ENCODE data around the gene EIF4G1.
A peak's percentile ranks its signal among the peaks of the same experiment; 100 is the strongest.
"Not testable (repeated sequence)": the region's sequence is repeated elsewhere in the genome, so short reads cannot be mapped to it uniquely, and the experiment has no call there.

Gene EIF4G1

DNA sequence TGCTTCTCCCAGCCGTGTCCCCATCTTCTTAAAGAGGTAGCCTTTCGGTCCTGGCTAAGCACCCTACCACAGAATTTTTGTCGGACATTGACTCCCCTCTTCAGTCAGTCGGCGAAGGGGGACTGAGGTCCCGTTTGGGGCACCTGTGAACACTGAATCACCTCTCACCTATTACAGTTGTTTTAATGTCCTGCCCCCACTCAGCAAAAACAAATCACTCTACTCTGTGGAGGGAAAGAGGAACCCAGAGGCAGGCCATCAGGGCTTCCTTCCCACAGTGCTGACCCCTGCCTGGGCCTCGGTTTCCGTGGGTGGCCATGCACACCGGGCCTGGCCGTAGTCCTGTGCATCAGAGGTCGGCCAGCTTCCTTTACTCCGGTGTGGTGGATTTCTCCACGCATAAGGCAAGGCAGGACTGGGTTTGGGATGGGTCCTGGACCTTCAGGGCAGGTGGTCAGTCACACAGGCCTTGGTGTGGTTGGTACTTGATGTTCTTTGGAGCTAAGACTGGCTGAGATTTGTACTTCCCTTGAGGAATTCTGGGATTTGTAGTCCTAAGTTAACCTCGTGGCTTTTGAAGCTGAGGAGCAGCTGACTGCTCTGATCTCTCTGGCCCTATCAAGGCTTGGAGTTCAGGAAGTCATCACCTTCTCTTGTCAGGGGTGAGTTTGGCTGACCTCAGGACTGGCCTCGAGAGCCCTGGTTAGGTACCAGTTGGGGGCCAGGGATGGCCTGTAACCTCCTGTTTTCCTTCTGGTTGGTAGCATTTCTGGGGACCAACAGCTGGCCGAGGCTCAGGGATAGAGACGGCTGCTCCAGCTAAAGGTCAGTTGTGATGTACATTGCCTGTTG lies 22.4 kb downstream of the EIF4G1 start:
- DNase-seq, result no peak

DNA sequence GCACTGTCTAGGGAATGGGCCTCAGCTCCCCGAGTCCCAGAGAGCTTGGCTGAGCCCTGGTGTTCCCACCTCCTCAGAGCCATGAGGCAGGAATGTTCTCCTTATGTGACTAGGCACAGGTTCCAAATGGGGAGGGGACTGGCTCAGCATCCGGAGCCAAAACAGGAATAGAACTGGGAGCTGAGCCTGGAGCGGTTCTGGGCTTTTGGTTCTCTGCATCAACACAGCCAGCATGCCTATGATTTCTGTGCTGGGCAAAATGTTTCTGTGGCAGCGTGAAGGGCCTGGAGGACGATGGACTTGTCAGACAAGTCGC lies 23.0 kb downstream of the EIF4G1 start, which contains the start of gene FAM131A:
Gene FAM131A (plus strand): TSS at position 202 of the 316 bp plus-strand sequence. CDS start 31 bp downstream, at position 233.
- DNase-seq, result no peak

DNA sequence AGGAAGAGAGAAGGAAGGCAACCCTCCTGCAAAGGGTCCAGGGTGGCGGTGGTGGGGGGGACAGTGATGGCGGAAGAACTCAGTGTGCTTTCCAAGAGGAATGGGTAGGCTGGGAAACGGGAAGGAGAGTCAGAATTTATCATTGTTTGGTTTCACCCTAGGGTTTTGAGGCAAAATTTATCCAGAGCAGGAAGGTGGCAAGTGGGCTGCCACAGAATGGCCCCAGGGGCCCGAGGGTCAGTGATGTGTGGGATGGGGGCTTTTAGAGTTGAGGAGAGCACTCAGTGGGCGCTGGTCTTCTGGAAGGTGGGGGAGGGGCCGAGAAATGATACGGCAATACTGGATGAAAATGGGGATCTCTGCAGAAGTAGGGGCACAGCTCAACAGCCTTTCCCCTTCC lies 23.6 kb downstream of the EIF4G1 start:
- no peak for DNase-seq

DNA sequence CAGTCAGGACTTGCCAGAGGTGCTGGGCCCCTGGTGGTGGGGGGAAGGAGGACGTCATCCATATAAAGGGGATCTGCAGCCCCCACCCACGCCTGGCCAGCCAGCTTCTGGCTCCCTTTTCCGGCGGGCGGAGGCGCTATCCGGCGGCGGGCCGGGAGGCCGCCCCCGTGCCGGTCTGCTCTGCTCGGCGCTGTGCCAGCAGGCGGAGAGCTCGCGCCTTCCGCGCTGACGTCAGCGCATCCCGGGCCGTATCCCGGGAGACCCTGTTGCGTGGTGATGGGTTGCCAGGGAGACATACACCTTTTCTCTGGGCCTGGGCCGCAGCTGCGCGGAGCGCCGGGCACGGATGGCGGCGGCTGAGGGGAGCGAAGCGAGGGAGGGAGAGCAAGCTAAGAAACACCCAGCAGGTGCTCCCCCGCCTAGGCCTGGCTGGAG lies 24.1 kb downstream of the EIF4G1 start:
- no peak for DNase-seq

DNA sequence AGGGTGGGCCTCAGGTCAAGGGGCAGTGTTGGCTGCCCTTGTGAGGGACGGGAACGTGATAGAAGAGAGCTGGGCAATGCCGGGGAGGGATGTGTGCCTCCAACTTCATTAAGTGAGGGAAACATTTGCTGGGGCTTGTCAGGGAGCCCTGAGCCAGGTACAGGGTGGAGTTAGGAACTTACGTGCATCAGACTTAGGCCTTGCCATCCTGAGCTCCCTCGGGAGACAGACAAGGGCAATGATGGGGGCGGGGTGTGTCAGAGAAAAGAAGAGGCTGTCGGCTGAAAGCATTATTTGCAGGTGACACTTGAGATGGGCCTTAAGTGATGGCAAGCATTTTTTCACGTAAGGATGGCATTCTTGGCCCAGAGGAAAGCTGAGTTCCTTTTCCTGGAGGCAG lies 24.6 kb downstream of the EIF4G1 start:
- DNase-seq, result no peak

DNA sequence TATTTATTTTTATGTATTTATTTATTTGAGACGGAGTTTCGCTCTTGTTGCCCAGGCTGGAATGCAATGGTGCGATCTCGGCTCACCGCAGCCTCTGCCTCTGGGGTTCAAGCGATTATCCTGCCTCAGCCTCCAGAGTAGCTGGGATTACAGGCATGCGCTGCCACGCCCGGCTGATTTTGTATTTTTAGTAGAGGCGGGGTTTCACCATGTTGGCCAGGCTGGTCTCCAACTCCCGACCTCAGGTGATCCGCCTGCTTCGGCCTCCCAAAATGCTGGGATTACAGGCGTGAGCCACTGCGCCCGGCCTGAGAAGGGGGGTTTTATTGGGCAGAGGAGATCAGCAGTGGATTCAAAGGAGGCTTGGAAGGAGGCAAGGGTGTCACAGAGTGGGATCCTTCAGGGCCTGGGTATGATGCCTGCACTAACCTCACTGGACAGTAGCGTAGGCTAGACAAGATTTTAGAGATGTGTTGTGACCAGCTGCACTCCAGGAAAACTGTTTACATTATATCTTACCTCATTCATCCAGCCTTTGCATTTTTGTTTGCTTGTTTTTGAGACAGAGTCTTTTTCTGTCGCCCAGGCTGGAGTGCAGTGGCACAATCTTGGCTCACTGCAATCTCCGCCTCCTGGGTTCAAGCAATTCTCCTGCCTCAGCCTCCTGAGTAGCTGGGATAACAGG lies 25.2 kb downstream of the EIF4G1 start:
- not testable (repeated sequence) for DNase-seq

DNA sequence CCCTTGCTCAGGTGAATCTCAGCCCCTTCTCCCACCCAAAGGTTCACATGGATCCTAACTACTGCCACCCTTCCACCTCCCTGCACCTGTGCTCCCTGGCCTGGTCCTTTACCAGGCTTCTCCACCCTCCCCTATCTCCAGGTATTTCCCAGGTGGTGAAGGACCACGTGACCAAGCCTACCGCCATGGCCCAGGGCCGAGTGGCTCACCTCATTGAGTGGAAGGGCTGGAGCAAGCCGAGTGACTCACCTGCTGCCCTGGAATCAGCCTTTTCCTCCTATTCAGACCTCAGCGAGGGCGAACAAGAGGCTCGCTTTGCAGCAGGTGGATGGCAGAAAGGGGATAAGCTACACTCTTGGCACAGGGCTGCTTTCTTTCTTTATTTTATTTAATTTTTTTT lies 27.5 kb downstream of the EIF4G1 start:
- DNase-seq, result no peak

DNA sequence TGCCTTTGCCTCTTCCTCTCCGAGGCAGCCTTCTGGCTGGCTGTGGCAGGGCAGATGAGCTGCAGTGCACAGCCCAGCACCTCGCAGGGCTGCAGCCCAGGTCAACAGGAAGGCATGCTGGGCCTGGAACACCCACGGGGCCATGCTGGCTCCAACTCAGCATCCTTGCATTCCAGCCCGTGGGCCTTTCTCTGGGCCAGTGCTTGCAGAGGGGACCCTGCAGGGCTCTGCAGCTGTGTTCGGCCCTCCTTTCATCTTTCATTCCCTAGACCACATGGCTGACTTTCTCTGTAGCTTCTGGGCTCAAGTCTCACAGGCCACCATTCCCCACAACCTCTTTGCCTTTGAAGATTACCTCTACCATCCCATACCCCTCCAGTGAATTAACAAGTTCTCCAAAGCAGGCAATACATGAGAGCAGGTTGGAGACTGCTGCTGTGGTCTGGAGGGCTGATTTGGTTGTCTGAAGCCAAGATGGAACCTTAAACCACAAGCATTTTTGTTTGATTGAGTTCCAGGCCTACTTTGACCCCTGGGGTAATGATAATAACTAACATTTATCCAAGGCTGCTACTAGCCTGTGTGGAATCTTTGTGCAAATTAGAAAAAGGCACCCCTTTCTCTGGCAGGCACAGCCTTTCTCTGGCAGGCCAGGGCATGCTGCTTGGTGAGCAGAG lies 28.9 kb downstream of the EIF4G1 start:
- no peak for DNase-seq

DNA sequence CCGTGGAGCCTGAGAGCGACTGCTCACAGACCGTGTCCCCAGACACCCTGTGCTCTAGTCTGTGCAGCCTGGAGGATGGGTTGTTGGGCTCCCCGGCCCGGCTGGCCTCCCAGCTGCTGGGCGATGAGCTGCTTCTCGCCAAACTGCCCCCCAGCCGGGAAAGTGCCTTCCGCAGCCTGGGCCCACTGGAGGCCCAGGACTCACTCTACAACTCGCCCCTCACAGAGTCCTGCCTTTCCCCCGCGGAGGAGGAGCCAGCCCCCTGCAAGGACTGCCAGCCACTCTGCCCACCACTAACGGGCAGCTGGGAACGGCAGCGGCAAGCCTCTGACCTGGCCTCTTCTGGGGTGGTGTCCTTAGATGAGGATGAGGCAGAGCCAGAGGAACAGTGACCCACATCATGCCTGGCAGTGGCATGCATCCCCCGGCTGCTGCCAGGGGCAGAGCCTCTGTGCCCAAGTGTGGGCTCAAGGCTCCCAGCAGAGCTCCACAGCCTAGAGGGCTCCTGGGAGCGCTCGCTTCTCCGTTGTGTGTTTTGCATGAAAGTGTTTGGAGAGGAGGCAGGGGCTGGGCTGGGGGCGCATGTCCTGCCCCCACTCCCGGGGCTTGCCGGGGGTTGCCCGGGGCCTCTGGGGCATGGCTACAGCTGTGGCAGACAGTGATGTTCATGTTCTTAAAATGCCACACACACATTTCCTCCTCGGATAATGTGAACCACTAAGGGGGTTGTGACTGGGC lies 30.3 kb downstream of the EIF4G1 start:
- no peak for DNase-seq

DNA sequence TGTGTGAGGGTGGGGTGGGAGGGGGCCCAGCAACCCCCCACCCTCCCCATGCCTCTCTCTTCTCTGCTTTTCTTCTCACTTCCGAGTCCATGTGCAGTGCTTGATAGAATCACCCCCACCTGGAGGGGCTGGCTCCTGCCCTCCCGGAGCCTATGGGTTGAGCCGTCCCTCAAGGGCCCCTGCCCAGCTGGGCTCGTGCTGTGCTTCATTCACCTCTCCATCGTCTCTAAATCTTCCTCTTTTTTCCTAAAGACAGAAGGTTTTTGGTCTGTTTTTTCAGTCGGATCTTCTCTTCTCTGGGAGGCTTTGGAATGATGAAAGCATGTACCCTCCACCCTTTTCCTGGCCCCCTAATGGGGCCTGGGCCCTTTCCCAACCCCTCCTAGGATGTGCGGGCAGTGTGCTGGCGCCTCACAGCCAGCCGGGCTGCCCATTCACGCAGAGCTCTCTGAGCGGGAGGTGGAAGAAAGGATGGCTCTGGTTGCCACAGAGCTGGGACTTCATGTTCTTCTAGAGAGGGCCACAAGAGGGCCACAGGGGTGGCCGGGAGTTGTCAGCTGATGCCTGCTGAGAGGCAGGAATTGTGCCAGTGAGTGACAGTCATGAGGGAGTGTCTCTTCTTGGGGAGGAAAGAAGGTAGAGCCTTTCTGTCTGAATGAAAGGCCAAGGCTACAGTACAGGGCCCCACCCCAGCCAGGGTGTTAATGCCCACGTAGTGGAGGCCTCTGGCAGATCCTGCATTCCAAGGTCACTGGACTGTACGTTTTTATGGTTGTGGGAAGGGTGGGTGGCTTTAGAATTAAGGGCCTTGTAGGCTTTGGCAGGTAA lies 31.1 kb downstream of the EIF4G1 start:
- DNase-seq, result peak; percentile 85

DNA sequence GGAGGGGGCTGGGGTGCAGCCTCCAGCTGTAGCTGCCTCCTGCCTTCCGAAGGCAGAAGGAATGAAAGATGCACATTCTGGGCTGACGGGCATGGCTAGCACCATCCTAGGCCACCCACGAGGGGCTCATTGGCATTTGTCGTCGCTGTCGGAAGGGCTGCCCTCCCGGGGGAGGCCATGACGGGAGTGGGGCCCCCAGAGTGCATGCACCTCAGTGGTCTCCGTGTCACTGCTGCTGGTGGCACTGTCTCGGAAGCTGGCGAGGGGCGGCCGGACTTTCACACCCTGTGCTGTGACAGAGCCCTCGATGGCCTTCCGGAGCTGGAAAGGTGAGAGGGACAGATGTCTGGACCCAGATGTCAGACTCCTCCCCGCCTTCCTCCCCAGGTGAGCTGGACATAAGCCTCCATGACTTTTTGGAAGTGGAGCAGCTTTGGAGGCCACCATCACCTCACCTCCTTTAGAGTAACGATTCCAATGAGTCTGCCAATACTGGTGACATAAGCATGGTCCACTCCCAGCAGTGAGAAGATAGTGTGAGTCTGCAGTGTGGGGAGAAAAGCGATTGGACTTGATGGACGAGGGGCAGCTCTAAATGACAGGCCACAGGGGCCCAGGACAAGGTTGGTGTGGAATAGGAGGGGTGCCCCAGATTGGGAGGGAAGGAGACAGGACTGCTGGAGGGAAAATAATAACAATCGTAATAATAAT lies 32.2 kb downstream of the EIF4G1 start:
- DNase-seq, result no peak

DNA sequence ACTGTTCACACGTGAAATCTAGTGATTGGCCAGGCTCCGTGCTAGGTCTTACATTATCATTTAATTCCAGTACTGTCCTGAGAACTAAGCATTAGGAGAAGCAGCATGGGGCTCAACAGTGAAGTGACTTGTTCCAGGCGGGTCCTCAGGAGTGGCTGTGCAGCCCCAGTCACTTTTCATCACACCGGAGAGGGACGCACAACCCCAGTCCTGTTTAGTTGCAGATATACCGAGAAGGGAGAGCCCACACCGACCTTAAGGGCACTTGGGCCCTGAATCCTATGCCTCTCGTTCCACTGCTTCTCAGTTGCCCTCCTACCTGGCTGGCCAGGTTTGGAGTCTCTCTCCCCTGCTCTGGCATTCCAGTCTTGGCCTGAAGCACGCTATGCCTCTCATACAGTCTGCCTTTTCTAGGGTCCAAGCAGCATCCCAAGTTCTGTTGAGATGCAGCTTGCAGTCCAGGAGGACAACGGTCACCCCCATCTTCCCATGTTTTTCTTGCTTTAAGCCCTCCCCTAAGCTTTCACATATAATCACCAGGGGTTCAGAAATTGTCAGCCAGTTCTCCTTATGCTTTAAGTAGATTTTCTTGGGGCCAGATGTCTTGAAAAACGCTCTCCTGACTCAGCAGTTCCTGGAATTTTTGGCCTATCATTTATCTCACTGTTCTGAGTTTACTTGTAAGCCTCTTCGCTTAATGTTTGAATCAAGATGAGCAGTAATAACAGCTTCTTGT lies 33.1 kb downstream of the EIF4G1 start:
- DNase-seq, result no peak

DNA sequence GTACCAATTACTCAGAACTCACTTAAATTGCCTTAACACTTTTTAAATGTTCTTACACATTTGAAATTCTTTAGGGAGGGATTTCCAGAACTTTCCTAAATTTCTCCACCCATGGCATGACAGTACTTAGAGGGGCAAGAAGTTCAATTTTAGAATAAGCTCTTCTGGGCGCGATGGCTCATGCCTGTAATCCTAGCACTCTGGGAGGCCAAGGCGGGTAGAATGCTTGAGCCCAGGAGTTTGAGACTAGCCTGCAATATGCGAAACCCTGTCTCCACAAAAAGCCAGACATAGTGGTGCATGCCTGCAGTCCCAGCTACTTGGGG lies 33.6 kb downstream of the EIF4G1 start:
- no peak for DNase-seq

DNA sequence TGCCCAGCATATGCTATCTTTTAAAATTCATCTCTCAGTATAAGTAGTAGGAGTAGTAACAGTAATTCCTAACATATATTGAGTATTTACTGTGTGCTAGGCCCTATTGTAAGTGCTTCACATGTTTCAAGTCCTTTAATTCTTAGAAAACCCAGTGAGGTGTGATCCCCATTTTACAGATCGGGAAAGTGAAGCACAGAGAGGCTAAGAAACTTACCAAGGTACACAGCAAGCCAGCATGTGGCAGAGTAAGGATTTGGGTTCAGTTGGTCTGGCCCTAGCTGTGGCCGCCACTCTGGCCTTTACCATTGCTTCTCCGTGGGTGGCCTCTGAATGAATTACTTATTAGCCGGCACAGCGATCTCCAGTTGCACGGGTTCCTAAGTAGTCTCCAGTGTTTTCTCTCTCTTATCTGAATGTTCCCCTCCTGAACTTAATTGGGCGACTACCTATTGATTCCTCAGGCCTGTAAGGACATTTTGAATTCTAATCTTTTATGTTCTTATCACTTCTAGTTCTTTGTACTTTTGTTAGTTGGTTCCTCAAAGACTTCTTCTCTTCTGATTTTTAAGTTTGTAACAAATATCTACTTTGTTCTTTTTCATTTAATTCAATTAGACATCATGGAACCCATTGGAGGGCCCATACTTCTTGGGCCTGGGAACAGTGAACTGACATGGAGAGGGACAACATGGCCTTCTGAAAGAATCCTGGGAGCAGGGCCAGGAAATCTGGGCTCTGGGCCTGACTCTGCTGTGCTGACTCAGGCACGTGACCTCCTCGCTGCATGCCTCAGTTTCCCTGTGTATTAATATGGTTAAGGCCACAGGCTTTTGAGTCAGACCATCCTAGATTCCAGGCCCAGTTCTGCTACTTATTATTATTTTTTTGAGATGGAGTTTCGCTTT lies 35.4 kb downstream of the EIF4G1 start:
- no peak for DNase-seq

DNA sequence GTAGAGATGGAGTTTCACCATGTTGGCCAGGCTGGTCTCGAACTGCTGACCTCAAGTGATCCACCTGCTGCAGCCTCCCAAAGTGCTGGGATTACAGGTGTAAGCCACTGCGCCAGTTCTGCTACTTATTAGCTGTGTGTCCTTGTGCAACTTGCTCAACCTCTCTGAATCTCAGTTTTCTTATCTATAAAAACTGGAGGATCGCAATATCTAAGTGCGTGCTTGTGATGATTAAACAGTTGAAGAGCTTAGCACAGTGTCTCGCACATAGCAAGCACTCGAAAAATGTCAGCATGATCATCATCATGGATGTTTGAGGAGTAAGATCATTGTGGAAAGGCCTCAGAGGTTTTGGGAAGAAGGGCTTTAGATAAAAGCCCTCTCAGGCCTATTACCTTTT lies 36.2 kb downstream of the EIF4G1 start:
- no peak for DNase-seq

DNA sequence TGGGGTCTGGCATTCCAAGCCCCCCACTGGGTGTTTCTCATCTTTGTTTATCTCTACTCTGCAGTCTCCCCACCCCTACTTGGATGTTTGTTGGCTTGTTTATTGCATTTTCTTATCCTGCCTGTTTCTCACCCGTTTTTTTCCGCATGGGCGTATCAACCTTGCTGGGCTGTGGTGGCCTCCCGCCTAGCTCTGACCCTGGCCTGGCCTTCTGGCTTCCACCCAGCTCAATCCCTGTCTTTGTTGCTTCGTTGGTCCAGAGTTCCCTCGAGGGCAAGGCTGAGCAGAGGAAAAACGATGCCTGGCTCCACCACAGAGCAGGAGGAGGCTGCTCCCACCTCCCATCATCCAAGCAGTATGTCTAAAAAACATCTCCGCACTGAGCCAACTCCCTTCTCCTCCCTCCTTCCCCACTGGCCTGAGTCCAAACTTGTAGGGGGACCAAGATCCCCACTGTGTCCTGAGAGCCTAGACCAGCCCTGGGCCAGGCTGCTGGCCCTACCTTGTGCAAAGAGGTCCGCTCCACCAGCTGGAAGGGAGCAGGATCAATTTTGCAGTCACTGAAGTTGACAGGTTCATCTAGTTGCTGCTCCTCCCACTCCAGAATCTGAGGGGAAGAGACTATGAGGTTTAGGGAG lies 37.2 kb downstream of the EIF4G1 start:
- DNase-seq, result no peak

DNA sequence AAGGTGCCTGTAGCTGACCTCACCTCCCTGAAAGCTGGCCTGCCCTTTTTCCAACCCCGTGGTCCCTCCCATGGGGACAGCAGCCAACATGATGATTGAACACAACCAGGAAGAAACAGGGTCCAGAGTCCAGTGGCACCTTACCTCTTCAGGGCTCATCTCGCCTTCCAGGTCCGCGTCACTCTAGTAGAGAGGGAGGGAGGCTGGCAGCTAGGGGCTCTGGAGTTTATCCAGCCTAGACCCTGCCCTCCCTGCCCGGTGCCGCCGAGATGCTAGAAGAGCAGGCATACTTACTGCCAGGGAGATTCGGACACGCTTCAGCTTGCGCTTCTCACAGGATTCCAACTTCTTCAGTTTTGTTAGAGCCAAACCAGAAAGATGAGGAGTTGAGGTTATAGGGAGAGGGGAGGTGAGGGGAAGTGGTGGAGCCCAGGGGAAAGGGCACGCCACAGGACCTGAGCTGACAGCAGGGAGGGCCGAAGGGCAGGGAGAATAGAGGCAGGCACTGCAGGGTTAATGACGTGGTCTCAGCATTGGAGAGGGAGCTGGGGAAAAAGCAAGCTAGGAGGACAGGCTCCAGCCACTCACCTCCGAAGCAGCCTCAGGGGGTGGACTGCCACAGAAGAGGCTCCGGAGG lies 37.9 kb downstream of the EIF4G1 start:
- no peak for DNase-seq

DNA sequence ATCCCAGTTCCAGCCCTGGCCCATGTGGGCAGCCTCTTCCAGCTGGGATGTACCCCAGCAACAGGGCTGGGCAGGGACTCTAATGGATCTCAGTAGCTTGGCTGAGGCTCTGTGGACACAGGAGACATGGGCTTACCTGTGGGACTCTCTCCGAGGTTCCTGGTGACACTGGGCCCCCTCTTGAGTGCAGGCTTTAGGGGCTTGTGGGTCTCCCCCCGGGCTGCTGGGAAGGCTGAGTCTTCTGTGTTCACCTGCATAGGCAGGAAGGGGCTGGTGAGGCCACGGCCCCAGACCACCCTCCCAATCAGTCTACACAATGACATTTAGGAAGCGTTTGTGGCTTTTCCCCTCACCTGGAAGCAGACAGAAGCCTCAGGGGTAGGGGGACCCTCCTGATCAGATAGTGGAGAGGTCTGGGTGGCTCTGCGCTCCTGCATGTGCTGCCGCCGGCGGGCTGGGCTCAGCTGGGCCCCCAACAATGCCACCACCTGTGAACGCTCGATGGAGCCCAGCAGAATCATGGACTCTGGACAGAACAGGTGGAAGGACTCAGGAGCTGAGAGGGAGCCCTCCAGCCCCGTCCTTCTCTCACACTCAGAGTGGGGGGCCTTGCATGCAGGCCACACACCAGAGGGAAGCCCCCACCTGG lies 38.6 kb downstream of the EIF4G1 start:
- DNase-seq, result no peak

All from RPMI8226 (cell line).